GM18873 (cell line): ENCODE results near the gene RAD51B.

Experiments used
- ATAC-seq: cut with Tn5 transposase; IDR thresholded peaks from one replicate; pipeline ENCODE4 v1.9.1; 2021; ENCODE audit warnings: mild to moderate bottlenecking, moderate library complexity, moderate number of reproducible peaks; ENCODE audit not compliant: unreplicated experiment, low FRiP score

The RAD51B gene

DNA sequence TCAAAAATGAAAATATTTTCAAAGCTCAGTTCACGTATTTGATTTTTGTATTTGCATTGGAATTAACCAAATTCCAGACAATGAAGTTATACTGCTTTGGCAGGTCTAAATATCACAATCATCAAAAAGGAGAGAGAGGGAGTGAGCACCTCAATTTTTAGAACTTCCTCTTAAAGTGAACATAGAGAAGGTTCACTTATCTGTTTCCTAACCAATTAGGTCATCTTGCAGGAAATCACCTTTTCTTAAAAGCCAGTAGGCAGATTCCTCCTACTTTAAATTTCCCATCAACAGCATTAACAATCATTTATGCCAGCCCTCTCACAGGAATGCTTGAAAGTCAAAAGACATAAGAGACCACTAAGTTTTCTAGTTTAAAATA is 584.6 kb downstream of the RAD51B start:
- no peak for ATAC-seq

DNA sequence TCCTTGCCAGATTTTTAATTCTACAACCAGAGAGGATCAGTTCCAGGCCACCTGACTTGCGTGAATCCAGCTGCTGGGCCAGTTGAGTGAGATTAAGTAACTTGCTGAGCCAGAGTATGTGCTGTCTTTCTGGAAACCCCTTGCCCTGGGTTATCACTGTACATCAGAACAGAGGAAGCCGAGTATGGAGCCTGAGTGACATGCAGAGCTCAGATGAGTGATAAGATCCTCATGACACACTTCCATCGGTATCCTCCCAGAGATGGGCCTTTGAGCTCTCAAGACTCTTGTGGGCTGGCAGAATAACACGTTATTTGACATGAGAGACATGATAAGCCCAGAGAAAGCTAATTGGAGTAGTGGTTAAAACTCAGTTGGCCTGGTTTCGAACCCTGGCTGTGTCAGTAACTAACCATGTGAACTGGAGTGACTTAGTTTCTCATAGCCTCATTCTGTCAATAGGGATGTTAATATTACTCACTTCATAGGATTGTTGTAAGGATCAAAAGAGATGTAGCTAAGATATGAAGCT is 585.1 kb downstream of the RAD51B start:
- no peak for ATAC-seq

DNA sequence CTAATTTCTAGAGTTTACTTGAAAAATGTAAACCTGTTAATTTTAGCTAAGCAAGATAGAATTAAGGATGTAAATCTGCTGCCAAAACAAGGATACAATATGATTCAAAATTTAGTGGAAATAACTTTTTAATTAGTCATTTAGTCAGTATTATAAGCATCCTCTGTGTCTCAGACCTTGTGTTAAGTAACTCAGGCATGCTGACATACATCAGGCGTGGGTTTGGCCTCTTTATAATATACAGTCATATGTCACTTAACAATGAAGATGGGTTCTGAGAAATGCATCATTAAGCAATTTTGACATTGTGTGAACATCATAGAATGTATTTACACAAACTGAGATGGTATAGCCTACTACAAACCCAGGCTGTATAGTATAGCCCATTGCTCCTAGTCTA is 586.4 kb downstream of the RAD51B start:
- no peak for ATAC-seq

DNA sequence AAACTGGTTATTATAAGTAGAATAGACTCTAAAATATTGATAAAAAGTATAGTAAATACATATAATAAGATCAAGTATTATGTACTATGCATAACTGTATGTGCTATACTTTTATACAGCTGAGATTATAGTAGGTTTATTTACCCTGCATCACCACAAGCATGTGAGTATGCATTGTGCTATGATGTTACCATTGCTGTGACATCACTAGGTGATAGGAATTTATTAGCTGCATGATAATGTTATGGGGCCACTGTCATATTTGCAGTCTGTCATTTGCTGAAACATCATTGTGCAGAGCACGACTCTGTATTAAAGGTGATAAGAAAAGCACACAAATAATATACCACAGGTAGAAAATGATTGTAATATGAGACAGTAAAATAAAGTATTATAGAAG is 587.7 kb downstream of the RAD51B start:
- ATAC-seq = no peak

DNA sequence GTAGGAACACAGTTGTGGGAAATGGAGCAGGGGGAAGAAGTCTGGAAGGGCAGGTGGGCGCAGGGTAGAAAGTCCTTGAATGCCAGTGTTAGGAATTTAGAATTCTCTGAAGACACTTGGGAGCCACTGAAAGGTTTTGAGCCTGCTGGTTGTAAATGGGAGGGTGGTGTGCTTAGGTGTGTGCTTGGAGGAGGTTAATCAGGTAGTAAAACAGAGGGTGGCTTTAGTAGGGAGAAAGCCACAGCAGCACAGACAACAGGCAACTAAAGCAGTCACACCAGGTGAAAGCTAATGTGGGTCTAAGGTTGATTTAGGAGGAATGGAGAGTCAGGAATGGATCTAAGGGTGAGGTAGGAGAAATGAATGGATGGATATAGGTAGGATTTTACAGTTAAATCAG is 588.2 kb downstream of the RAD51B start:
- no peak for ATAC-seq

DNA sequence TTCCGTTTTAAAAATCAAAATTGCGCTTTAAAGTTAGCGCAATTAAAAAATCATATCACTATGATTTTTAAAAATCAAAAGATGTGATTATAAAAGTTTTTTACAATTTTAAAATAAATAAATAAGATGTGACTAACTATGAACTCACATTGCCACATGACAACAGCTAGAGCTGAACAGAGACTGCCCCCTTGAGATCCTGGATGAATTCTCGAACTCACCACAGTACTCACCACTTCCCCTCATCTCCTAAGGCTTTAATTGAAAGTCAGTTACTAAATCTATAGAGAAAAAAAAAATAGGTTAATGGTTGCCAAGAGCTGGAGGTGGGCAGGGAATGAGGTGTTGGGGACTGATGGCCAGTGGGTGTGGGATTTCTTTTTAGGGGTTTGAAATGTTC is 589.1 kb downstream of the RAD51B start:
- ATAC-seq = no peak

DNA sequence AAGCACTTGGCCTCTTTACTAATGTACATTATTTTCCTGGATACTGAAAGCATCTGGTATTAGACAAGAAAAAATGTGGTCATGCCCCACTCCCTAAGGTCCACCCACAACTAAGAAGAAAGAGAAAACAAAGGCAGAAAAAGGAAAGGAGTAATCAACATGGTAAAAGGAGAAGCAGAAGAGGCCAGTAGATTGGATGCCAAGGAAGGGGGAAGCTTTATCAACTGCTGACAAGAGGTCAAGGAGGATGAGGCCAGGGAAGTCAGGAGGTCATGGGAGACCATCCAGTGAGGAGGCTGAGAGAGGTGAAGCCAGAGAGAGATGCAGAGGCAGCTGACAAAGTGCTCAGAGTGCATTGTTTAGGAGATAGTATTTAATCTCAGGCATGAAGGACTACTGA is 589.8 kb downstream of the RAD51B start:
- ATAC-seq = no peak

DNA sequence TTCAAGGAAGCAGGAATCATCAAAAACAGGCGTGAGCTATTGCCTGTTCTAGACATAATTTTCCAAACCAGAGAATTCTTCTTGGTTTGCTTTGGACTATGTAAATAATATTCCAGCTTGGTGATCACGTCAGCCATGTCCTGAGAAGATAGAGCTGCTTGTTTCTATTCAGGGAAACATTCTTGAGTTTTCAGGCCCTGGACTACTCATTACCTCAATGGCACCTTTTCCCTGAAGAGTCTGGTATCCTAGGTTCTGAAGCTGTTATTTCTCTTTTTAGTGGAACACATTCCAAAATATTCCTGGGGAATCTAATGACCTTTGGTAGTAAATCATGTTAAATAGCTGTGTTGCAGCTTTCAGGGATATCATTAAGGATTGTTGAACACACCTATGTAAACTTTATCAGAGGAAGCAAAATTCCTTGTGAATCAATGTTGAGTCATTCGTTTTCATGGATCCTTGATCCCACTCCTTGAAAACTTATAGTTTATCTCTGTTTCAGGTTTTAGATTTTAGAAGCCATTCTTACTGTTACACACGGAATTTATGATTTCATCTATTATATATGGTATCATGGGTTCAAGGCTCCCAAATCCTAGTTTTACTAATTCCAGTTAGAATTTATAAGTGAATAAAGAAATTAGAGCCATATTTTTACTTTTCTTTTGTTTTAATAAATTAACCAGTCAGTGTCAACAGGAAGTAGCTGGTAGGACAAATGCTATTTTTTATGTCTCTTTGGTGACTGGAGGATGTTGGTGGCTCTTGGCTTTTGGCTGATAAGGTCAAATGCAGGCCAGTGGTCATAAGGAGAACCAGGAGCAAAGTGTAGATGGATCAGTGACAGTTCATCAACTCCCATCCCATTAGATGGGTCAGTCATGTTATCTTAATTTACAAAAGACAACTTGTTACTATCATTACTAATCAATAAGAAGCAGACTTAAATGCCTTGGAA is 593.2 kb downstream of the RAD51B start:
- no peak for ATAC-seq

DNA sequence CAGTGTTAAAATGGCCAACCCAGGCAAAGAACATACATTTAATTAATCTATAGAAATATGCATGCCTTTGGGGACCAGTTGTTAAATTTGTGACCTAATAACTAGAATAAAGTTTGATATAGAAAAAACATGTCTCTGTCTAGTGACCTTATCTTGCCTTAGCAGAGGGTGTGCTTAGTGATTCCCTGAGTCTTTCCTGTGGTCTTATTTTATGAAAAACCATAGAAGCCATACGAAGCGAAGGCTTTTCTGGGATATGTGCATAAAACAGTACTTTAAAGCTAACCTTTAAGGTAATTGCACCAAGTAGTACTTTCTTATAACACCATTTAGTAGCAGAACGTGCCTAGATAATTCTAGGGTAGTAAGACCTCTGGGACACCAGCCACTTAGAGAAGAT is 593.9 kb downstream of the RAD51B start:
- no peak for ATAC-seq

DNA sequence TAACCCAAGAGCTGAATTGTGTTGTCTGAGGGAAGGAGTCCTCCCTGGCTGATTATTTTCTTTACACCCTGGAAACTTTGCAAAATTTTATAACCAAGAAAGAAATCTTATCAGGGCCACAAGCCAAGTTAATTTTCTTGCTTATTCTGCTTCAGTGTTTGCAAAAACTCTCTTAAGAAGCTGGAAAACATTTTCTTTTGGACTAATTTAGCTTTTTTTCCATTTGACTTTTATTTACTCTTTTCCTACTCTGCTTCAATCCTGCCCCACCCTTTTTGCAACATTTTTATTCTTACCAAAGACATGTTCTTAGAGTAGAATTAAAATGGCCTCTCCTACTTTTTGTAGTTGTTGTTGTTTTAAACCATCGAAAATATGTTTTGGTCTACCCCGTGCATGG is 594.5 kb downstream of the RAD51B start:
- no peak for ATAC-seq

DNA sequence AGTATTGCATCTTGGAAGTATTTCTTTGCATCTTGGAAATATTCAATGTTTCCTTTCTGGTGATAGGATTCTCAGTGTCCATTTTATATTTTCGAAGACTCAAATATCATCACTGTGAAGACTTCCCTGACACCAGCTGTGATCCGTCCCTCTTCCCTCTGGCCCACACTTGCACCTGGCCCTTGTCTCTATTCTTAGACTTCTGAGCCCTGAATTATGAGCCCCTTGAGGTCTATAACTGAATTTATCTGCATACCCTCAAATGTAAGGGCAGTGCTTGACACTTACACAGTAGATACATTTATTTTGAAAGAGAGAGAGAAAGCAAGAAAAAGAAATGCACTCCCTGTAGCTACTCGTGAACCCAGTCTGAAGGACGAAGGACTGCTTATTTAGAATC is 596.6 kb downstream of the RAD51B start:
- no peak for ATAC-seq

DNA sequence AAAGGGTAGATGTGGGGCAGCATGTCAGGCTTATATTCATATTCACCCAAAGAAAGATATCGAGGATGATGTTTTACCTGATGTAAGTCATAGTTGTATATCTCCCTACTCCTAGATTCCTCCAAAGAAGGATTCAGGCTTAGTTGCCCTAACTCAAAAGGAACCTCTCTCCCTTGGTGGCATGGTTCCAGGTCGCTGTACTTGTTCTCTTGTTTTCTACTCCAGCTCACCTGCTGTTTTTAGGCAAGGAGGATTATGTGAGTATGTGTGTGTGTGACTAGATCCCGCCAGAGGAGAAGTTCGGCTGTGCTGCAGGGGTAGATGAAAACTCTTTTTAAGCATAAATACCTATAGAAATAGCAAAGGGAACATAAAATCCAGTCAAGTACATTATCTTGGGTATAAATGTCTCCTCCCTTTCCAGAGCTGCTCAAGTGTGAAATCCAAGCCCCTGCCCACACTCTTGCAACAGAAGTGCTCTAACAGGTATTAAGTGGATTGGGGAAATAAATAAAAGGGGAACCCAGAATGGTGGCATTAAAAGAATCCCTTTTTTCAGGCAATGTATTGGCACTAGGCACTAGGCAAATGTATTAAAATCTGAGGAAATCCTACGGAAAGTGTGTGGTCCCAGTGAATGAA is 597.6 kb downstream of the RAD51B start:
- no peak for ATAC-seq

DNA sequence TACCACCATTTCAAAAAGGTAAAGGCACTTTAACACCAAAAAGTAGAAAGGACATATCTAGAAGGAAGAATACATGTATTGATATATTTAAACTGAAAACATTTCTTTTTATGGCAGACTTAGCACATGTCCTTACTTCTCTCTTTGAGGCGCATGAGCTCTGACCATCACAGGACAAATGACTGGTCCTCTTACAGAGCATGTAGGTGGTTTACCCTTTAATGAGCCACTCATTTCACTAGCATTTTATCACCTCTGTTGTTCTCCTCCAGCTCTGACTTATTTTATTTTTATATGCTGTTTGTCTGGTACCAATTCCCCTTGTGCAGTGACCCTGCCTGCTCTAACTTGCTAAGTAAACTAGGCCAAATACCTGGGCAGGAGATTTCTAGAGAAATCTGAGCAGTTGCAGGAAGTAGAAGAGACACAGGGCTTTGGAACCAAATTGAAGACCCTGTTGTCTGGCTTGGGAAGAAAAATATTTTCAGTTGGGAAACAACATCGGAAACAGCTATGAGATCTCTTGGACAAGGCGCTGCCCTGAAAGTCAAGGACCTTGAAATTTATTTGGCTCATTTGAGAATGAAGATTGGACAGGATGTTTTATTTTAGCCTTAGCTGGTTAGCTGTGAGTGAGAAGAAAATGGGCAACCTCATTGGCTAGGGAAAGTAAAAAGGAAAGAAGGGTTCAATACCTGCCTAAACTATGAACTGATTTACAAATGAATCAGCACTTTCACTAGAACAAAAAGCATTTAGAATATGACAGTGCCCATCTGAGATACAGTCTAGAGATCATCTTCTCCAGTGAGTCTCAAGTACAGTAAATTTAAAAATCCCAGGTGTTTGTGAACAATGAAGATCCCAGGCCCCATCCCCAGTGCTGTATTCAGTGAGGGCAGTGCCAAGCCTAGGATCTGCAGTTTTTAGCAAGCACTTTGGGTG is 598.9 kb downstream of the RAD51B start:
- ATAC-seq = no peak

DNA sequence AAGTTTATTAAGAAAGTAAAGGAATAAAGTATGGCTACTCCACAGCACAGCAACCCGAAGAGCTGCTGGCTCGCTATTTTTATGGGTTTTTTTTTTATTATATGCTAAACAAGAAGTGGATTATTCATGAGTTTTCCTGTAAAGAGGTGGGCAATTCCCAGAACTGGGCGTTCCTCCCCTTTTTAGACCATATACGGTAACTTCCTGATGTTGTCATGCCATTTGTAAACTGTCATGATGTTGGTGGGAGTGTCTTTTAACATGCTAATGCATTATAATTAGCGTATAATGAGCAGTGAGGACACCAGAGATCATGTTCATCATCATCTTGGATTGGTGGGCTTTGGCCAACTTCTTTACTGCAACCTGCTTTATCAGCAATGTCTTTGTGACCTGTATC is 600.8 kb downstream of the RAD51B start:
- ATAC-seq = no peak

DNA sequence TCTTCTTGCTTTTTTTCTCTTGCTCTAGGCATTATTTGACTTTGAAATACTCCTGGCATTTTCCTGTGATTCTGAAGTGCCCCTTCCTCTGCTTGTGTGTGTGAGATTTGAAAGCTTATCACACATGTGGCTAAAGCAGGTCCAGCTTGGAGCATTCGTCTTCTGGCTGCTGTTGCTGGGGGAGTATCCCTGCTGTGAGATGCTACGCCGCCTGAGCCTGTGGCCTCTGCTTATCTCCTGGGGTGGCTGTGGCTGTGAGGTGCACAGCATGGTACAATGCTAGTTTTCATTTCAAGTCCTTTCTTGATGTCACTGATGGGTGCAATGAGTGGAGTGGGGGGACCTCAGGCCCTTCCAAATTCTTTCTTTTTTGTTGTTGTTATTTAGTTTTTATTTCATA is 601.5 kb downstream of the RAD51B start:
- ATAC-seq = no peak

DNA sequence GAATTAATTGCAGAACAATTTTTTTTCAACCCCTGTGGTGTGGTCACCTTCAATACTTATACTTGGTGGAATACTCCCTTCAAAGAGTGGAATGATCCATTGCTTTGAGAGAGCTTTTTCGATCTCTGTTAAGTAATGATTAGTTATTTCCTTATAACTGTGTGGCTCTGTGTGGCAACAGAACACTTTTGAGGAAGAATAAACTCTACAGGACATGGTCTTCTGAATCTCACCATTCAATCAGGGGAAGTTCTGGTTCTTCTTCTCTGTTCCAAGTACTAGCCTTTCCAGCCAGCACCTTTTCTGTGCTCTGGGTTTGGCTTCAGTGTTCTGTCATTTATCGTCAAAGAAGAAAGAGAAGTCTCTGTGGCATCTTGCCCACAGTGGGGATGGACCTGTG is 604.1 kb downstream of the RAD51B start:
- no peak for ATAC-seq

DNA sequence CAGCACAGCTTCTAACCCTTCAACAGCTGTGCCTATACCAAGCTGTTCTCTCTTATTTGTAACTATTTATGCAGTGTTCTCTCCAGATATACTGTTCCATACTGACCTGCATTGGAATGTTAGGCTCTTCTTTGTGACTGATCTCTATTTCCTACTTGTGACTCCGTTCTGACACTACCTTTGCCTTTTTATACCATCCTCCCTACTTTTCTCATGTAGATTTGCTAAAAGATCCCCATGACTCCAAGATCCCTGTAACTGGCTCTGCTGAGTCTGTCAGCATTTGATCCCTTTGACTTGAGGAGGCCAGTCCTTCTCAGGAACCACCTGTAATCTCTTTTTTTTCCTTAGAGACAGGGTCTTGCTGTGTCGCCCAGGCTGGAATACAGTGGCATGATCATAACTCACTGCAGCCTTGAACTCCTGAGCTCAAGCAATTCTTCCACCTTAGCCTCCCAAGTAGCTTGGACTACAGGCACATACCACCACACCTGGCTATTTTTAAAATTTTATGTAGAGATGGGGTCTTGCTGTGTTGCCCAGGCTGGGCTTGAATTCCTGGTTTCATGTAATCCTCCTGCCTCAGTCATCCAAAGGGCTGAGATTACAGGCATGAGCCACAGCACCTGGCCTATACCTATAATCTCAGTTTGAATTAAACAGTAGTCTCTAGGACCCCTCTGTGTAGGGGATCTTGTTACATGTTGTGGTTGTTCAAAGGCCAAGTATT is 605.0 kb downstream of the RAD51B start:
- no peak for ATAC-seq

DNA sequence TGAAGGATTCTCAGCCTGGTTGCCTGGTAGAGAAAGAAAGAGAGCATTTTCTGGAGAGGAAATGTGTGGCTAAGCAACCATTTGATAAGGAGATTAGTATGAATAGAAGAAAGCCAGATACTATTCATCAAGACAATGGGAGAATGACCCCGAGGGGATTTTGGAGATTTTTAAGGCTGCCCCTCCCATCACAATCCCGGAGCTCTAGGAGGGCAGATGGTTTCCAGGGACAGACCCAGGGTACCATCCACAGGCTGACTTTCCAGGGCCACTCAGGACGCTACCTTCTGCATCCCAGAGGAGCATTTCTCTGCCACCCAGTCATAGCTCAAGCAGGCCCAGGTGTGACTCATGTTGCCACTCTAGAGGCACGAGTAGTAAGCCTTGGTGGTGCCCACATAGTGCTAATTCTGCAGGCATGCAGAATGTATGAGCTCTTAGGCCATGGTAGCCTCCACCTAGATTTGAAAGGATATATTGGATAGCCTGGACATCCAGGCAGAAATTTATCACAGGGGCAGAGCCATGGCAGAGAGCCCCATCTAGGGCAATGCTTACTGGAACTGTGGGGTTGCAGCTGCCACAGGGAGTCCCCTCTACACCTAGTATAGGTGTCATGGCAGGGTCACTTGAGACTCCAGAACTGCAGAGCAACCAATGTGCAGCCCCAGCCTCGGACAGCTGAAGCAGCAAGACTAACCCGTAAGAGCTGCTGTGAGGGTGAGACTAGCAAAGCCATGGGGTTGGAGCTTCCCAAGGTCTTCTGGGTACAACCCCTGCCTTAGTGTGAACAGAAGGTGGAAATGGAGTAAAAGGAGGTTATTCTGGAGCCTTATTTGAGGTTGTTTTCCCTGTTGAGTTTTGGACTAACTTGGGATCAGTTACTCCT is 607.3 kb downstream of the RAD51B start:
- ATAC-seq = no peak

DNA sequence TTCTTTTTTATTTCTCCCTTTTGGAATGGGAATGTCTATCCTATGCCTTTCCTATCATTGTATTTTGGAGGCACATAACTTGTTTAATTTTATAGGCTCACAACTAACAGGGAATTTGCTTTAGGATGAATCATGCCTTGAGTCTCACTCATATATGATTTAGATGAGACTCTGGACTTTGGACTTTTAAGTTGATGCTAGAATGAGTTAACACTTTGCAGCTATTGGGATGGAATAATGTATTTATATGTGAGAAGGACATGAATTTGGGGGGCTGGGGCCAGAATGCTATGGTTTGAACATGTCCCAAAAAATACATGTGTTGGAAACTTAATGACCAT is 607.9 kb downstream of the RAD51B start:
- no peak for ATAC-seq
